Panc1 (cell line): ENCODE data around the gene CHMP4A. TPM values are rescaled to one million over a fixed set of nuclear protein-coding genes. Genes with fewer than 3 reads are reported as not detected.

Source experiments
- ATAC-seq: fragments of 200-7000 bp; cut with Tn5 transposase; 2 replicates; pipeline ENCODE4 v1.9.1; 2020; ENCODE audit warnings: mild to moderate bottlenecking, moderate library complexity
- BruUV-seq: library from RNA; stranded (reverse); fragments of 400-500 nt; replicated peaks from 2 replicates; lab custom pipeline; 2021; lab: Mats Ljungman, UMichigan
- CTCF ChIA-PET: fragments of 300-600 bp; sonication (Branson Sonifier 250); formaldehyde crosslinking; loops from one replicate; lab custom pipeline; 2022; ENCODE audit warnings: antibody characterized with exemption; lab: Charles Lee
- POLR2A ChIA-PET: fragments of 300-600 bp; sonication (Branson Sonifier 250); formaldehyde crosslinking; loops from one replicate; lab custom pipeline; 2022; ENCODE audit warnings: antibody characterized with exemption; lab: Charles Lee
- DNase-seq: peaks from one replicate; pipeline ENCODE4 v3.0.0-alpha.2; 2010; ENCODE audit warnings: low read depth, low spot score
- H3K27ac ChIP-seq: 2 replicates; pipeline ENCODE4 v1.5.1; 2011; ENCODE audit warnings: mild to moderate bottlenecking, low read length, inconsistent platforms
- H3K27me3 ChIP-seq: fragments of 200-500 bp; sonication (Bioruptor generic); 2 replicates; pipeline ENCODE4 v1.6.0; 2014; ENCODE audit warnings: low read length, inconsistent platforms; ENCODE audit not compliant: control insufficient read depth, insufficient read depth
- H3K36me3 ChIP-seq: fragments of 200-500 bp; sonication (Bioruptor generic); 2 replicates; pipeline ENCODE4 v1.5.1; 2014; ENCODE audit warnings: inconsistent platforms, mild to moderate bottlenecking, low read length, moderate library complexity; ENCODE audit not compliant: control insufficient read depth, insufficient read depth
- H3K4me1 ChIP-seq: 2 replicates; pipeline ENCODE4 v1.5.1; 2011; ENCODE audit warnings: inconsistent platforms, mild to moderate bottlenecking, low read length, moderate library complexity; ENCODE audit not compliant: control insufficient read depth, insufficient read depth
- H3K4me3 ChIP-seq, 2 experiments: 2 replicates each; pipeline ENCODE4 v1.5.1; 2011 to 2012; ENCODE audit warnings: low read depth in 2 of 2, low read length in 2 of 2, mild to moderate bottlenecking in 2 of 2, inconsistent platforms in 1 of 2, moderate library complexity in 1 of 2
- H3K9me3 ChIP-seq: fragments of 200-500 bp; sonication (Bioruptor generic); 2 replicates; pipeline ENCODE4 v1.5.1; 2014; ENCODE audit warnings: low read depth, mild to moderate bottlenecking, inconsistent platforms, low read length, moderate library complexity; ENCODE audit not compliant: control insufficient read depth, insufficient read depth
- CTCF ChIP-seq: fragments of 450-650 bp; IDR thresholded peaks from 2 replicates; pipeline ENCODE4 v1.5.1; 2017; ENCODE audit warnings: mild to moderate bottlenecking
- POLR2AphosphoS5 ChIP-seq: IDR thresholded peaks from 2 replicates; pipeline ENCODE4 v1.6.1; 2012; ENCODE audit warnings: mild to moderate bottlenecking, low read depth, low read length, moderate library complexity
- REST ChIP-seq, 2 experiments: IDR thresholded peaks; 2 replicates each; pipeline ENCODE4 v1.6.1; 2011 to 2012; ENCODE audit warnings: low read depth in 2 of 2, control low read depth in 1 of 2, low read length in 1 of 2, mild to moderate bottlenecking in 1 of 2, moderate library complexity in 1 of 2; ENCODE audit not compliant: insufficient read depth in 1 of 2
- SIN3A ChIP-seq: IDR thresholded peaks from 2 replicates; pipeline ENCODE4 v1.6.1; 2012; ENCODE audit warnings: low read depth, mild to moderate bottlenecking, low read length, moderate library complexity, borderline replicate concordance; ENCODE audit not compliant: insufficient read depth
- TCF7L2 ChIP-seq: IDR thresholded peaks from 2 replicates; pipeline ENCODE4 v1.6.1; 2011; ENCODE audit warnings: mild to moderate bottlenecking, low read depth, low read length, inconsistent platforms
- in situ Hi-C: cut with HindIII; loops from 2 replicates; pipeline ENCODE4 v1.10.0; 2016; ENCODE audit warnings: low sequenced_read_pairs, low pct_unique_long_range_greater_than_20kb
- intact Hi-C: fragments of 100-400 bp; cut with micrococcal nuclease; formaldehyde crosslinking; loops from one replicate; pipeline ENCODE4 v1.10.0; 2022; ENCODE audit not compliant: unreplicated experiment
- total RNA-seq: library from RNA; stranded (reverse); gene quantifications from one replicate; pipeline ENCODE4 v1.2.1, GENCODE V29; 2021; ENCODE audit not compliant: unreplicated experiment

Gene CHMP4A
- total RNA-seq, 1 experiment from 2014 or later, result 42.4 TPM

DNA sequence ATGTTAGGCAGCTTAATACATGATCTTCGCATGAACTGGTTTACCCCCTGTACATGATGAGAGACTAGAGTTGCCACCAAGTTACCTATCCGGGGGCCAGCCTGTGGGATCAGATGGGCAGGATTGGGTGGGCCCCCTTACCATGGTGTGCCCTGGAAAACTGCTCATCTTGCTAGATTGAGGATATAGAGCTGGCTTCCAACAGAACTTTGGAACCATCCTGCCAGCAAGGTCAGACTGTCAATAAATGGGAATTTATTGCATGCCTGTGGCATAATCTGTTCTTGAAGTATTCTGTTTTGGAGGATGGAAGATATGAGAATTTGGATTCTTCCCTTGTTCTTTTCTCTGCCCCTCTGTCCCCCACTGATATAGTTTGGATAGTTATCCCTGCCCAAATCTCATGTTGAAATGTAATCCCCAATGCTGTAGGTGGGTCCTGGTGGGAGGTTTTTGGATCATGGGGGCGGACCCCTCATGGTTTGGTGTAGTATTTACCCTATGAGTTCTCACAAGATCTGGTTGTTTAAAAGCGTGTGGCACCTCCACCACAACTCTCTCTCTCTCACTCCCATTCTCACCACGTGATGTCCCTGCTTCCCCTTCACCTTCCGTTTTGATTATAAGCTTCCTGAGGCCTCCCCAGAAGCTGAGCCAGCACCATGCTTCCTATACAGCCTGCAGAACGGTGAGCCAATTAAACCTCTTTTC, 14.3 kb downstream of the CHMP4A start:
- intact Hi-C loops, result no loop called here
- no peak overlapping the region for H3K4me3 ChIP-seq
- POLR2A ChIA-PET, result no interaction called here
- H3K4me1 ChIP-seq, result peaks cover 2% of the 10 kb centered on the region
- ATAC-seq (no peak), DNase-seq (no peak)
- H3K27me3 ChIP-seq, result no peaks in the 10 kb centered on the region
- CTCF ChIA-PET, result interaction anchor here (0.7 kb wide), 1 partner anchor 88 kb away, joined by 10 read pairs; no protein-coding TSS in a partner anchor
- no peak overlapping the region for H3K27ac ChIP-seq
- BruUV-seq, result TSS peak; percentile 38
- in situ Hi-C loops, result no loop called here
- H3K36me3 ChIP-seq, result peaks cover 4% of the 10 kb centered on the region
- H3K9me3 ChIP-seq, result no peaks in the 10 kb centered on the region
- no peak for TF ChIP-seq POLR2AphosphoS5

- ChIA-PET POLR2A (no interaction called here), CTCF (no interaction called here)
- intact Hi-C loops (no loop called here), in situ Hi-C loops (no loop called here)
- peaks cover 4% of the 10 kb centered on the region for H3K36me3 ChIP-seq
- H3K9me3 ChIP-seq, result no peaks in the 10 kb centered on the region
- peak overlapping the region; percentile 68 to 73; a peak in 3 of 4 replicates for H3K4me3 ChIP-seq
- no peaks in the 10 kb centered on the region for H3K27me3 ChIP-seq
- no peak for TF ChIP-seq SIN3A
- H3K27ac ChIP-seq, result peak overlapping the region; percentile 92; the same call in 1 of the 2 replicates
- H3K4me1 ChIP-seq, result peaks cover 2% of the 10 kb centered on the region
- BruUV-seq, result no TSS peak
- DNase-seq (no peak), ATAC-seq (no peak)
These were observed 16.2 kb downstream of the CHMP4A start for GRCh38 chr14:24197056-24197450.

DNA sequence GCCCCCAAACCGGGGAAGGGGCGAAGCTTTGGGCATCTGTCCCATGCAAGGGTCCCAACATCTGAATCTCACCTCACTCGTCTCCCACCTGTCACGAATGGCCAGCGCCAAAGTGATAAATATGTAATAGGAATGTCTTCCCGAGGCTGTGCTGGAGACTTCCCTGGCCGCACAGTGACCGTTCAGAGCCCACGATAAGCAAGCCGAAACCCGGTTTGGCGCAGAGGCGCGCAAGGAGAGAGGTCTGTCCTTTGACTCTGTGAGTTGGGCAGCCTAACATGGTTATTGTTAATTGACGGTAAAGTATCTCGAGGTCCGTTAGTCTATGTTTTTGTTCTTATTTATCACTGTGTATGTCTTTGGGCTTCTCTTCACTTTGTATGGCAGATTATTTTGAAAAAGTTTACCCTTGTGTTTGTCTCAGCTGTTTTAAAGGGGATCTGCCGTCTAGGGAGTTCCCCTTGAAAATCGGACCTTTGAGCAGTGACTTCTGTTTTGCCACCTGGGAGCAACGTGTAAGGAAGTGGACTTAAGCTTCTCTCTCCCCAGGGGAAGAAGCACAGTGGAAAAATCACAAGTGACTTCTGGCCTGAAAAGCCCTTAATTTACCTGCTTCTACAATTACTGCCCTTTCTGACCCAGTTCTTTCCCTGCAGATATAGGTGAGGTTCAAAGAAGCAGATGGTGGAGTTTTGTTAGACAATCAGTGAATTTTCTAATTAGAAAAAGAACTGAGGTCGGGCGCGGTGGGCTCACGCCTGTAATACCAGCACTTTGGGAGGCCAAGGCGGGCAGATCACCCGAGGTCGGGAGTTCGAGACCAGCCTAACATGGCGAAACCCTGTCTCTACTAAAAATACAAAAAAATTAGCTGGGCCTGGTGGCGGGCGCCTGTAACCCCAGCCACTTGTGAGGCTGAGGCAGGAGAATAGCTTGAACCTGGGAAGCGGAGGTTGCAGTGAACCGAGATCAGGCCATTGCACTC, 16.9 kb downstream of the CHMP4A start:
- ATAC-seq (peak; percentile 51), DNase-seq (no peak)
- ChIA-PET POLR2A (no interaction called here), CTCF (no interaction called here)
- H3K27ac ChIP-seq, result peak overlapping the region; percentile 92
- peaks cover 4% of the 10 kb centered on the region for H3K36me3 ChIP-seq
- in situ Hi-C loops (no loop called here), intact Hi-C loops (no loop called here)
- no peaks in the 10 kb centered on the region for H3K27me3 ChIP-seq
- BruUV-seq, result TSS peak; percentile 91
- H3K9me3 ChIP-seq, result no peaks in the 10 kb centered on the region
- H3K4me3 ChIP-seq, result peak overlapping the region; percentile 68 to 73
- TF ChIP-seq REST (IDR thresholded peaks at IDR 0.05; ENCODE audit: insufficient read depth in 1 of 2, low read depth in 2 of 2, low read length in 1 of 2) (no peak), CTCF (no peak), POLR2AphosphoS5 (no peak), TCF7L2 (no peak)
- peaks cover 2% of the 10 kb centered on the region for H3K4me1 ChIP-seq
